Loucy (cell line): ENCODE data around the gene HLA-DRB1.

Experiments
- H2AFZ ChIP-seq: fragments of 200-600 bp; sonication (generic); 2 replicates; pipeline ENCODE4 v1.6.0; 2016; ENCODE audit warnings: antibody characterized with exemption, mild to moderate bottlenecking, low read length, moderate library complexity
- H3F3A ChIP-seq: fragments of 200-600 bp; 2 replicates; pipeline ENCODE4 v1.6.0; 2016; ENCODE audit warnings: antibody characterized with exemption, low read depth, mild to moderate bottlenecking
- H3K27me3 ChIP-seq: fragments of 200-600 bp; sonication (generic); 2 replicates; pipeline ENCODE4 v1.6.1; 2014; ENCODE audit warnings: low read length, mild to moderate bottlenecking; ENCODE audit not compliant: insufficient read depth, poor library complexity, severe bottlenecking
- H3K36me3 ChIP-seq: fragments of 200-600 bp; sonication (generic); 2 replicates; pipeline ENCODE4 v1.6.1; 2016; ENCODE audit warnings: low read length; ENCODE audit not compliant: insufficient read depth
- H3K4me1 ChIP-seq: fragments of 200-600 bp; sonication (generic); 2 replicates; pipeline ENCODE4 v1.5.1; 2014; ENCODE audit warnings: low read length, mild to moderate bottlenecking; ENCODE audit not compliant: insufficient read depth, poor library complexity, severe bottlenecking
- H3K4me2 ChIP-seq: fragments of 200-600 bp; sonication (generic); 2 replicates; pipeline ENCODE4 v1.6.0; 2014; ENCODE audit warnings: antibody characterized with exemption, low read length, low read depth, mild to moderate bottlenecking; ENCODE audit not compliant: poor library complexity, severe bottlenecking
- H3K4me3 ChIP-seq: fragments of 200-600 bp; sonication (generic); 2 replicates; pipeline ENCODE4 v1.5.1; 2014; ENCODE audit warnings: low read length, mild to moderate bottlenecking, mixed read lengths; ENCODE audit not compliant: poor library complexity, severe bottlenecking
- H3K79me2 ChIP-seq: fragments of 200-600 bp; sonication (generic); 2 replicates; pipeline ENCODE4 v1.6.1; 2014; ENCODE audit warnings: low read length; ENCODE audit not compliant: insufficient read depth
- H3K9ac ChIP-seq: fragments of 200-600 bp; sonication (generic); 2 replicates; pipeline ENCODE4 v1.6.0; 2014; ENCODE audit warnings: mild to moderate bottlenecking, low read depth, low read length, moderate library complexity; ENCODE audit not compliant: poor library complexity, severe bottlenecking
- H3K9me2 ChIP-seq: fragments of 200-600 bp; sonication (generic); replicated peaks from 2 replicates; pipeline ENCODE4 v1.6.1; 2016; ENCODE audit warnings: low read depth, low read length, mixed read lengths
- H3K9me3 ChIP-seq: fragments of 200-600 bp; sonication (generic); 2 replicates; pipeline ENCODE4 v1.6.1; 2014; ENCODE audit warnings: mild to moderate bottlenecking, antibody characterized with exemption, low read length, low read depth; ENCODE audit not compliant: insufficient read depth
- H4K20me1 ChIP-seq: fragments of 200-600 bp; sonication (generic); 2 replicates; pipeline ENCODE4 v1.6.0; 2014; ENCODE audit warnings: antibody characterized with exemption, low read length, mild to moderate bottlenecking; ENCODE audit not compliant: insufficient read depth, poor library complexity, severe bottlenecking
- CTCF ChIP-seq: fragments of 200-600 bp; sonication (generic); conservative IDR thresholded peaks from 2 replicates; pipeline ENCODE4 v1.5.1; 2014; ENCODE audit warnings: mild to moderate bottlenecking, antibody characterized with exemption, low read length
- EZH2phosphoT487 ChIP-seq: fragments of 200-600 bp; IDR thresholded peaks from 2 replicates; pipeline ENCODE4 v1.6.1; 2018; ENCODE audit warnings: antibody characterized with exemption, mild to moderate bottlenecking, moderate library complexity, borderline replicate concordance

Gene HLA-DRB1

GRCh38 chr6:32566957-32567356 lies 22.7 kb downstream of the HLA-DRB1 start:
- Histone ChIP-seq H3K27me3 (no peaks in the 10 kb centered on the region), H3K4me2 (no peak overlapping the region), H3K4me3 (no peak overlapping the region), H3K9ac (no peak overlapping the region), H3F3A (no peaks in the 10 kb centered on the region), H3K9me3 (no peaks in the 10 kb centered on the region), H3K36me3 (no peaks in the 10 kb centered on the region), H3K4me1 (no peaks in the 10 kb centered on the region), H3K79me2 (no peaks in the 10 kb centered on the region), H2AFZ (no peak overlapping the region), H4K20me1 (no peaks in the 10 kb centered on the region), H3K9me2 (no peaks in the 10 kb centered on the region)
- TF ChIP-seq EZH2phosphoT487 (no peak), CTCF (no peak)

- no peak overlapping the region for H3K9ac ChIP-seq
- H3K36me3 ChIP-seq = no peaks in the 10 kb centered on the region
- no peak overlapping the region for H3K4me3 ChIP-seq
- no peaks in the 10 kb centered on the region for H3K4me1 ChIP-seq
- no peaks in the 10 kb centered on the region for H3K79me2 ChIP-seq
- H3F3A ChIP-seq = no peaks in the 10 kb centered on the region
- no peaks in the 10 kb centered on the region for H4K20me1 ChIP-seq
- no peak for TF ChIP-seq CTCF
- no peak for TF ChIP-seq EZH2phosphoT487
- H3K4me2 ChIP-seq = no peak overlapping the region
- H3K27me3 ChIP-seq = no peaks in the 10 kb centered on the region
- H3K9me2 ChIP-seq = no peaks in the 10 kb centered on the region
- no peaks in the 10 kb centered on the region for H3K9me3 ChIP-seq
- no peak overlapping the region for H2AFZ ChIP-seq
Measured at GRCh38 chr6:32565511-32565910, 24.1 kb downstream of the HLA-DRB1 start.

GRCh38 chr6:32562940-32563339 lies 26.7 kb downstream of the HLA-DRB1 start:
- Histone ChIP-seq H3K9me2 (no peaks in the 10 kb centered on the region), H3K4me3 (no peak overlapping the region), H3K4me1 (no peaks in the 10 kb centered on the region), H2AFZ (no peak overlapping the region), H3K79me2 (no peaks in the 10 kb centered on the region), H3K27me3 (no peaks in the 10 kb centered on the region), H3K36me3 (no peaks in the 10 kb centered on the region), H3F3A (no peaks in the 10 kb centered on the region), H3K4me2 (no peak overlapping the region), H3K9ac (no peak overlapping the region), H4K20me1 (no peaks in the 10 kb centered on the region), H3K9me3 (no peaks in the 10 kb centered on the region)
- TF ChIP-seq CTCF (no peak), EZH2phosphoT487 (no peak)
